Activated CD4-positive, CD25-positive, alpha-beta regulatory T cell (primary cell): ENCODE measurements around the gene NUP133.
"Not testable (repeated sequence)": the region's sequence is repeated elsewhere in the genome, so short reads cannot be mapped to it uniquely, and the experiment has no call there.

Experiments
- DNase-seq, 4 experiments: peaks; one replicate each; lab custom pipeline; 2025; lab: John Stamatoyannopoulos, UW

Gene NUP133

DNA sequence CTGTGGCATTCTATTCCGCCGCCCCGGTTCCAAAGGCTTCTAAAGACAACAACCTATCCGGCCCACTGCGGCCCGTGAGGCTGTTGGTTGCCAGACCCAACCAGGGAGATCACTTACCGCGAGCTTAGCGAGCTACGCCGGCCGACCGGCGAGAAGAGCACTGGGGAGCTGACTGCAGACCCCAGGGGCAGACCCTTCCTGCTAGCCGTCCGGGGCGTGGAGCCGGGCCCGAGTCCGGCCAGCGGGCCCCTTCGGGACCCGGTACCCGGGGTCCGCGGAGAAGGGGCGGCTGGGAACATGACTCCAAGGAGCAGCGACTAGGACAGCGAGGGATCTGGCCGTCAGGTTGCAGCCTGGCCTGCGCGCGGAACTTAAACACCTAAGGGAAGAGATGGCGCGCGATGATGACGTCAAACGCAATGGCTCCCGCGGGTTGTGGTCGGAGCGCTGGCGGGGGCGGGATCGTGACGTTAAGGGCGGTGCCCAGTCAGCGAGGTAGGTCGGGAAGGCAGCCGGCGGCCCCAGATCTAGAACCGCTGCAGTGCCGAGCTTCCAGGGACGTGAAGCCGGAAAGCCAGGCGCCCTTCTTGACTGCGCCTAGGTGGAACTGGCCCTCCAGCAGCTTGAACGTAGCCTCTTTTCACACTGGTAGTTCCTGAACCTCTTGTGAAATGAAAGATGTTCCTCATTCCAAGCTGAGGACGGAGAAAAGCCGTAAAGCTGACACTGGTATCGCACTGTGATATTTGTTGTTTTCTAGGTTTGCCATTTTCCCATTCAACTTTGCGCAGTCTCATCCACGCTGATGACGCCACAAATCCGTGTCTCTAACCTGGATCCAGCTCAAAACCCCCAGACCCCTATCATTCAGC, at the start of gene NUP133:
TSS of gene NUP133 (minus strand) at position 391 of the 872 bp plus-strand sequence. CDS start at position 299, 92 bp downstream.
- peak; percentile 94 to 99 (median 96) for DNase-seq

DNA sequence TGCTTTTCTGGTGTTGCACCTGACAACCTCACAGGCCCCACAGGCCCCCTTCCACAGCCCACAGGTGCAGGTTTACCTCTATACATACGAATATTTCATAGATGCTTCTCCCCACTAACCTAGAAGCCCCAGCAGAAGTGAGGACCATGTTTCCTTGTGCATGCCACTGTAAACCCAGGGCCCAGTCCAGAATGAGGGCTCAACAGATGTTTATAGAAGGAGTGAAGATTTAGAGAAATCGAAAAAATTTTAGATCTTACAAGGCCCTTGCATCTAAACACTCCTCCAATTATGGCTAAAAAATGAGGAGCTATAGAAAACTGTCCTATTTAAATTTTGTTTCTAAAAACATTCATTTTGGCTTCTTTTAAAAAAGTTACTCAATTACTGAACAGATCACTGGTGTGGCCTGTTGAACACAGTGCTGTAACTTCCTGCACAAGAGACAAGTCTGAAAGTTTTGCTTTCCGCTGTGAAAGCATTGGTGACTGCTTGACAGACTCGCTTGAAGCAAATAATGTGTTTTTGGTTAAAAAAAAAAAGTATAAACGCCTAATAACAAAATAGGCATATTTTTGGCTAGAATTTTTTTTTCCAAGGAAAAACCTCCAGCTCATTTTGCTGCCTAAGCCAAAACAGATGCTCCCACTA, 49.2 kb upstream of the NUP133 start:
- DNase-seq: no peak

DNA sequence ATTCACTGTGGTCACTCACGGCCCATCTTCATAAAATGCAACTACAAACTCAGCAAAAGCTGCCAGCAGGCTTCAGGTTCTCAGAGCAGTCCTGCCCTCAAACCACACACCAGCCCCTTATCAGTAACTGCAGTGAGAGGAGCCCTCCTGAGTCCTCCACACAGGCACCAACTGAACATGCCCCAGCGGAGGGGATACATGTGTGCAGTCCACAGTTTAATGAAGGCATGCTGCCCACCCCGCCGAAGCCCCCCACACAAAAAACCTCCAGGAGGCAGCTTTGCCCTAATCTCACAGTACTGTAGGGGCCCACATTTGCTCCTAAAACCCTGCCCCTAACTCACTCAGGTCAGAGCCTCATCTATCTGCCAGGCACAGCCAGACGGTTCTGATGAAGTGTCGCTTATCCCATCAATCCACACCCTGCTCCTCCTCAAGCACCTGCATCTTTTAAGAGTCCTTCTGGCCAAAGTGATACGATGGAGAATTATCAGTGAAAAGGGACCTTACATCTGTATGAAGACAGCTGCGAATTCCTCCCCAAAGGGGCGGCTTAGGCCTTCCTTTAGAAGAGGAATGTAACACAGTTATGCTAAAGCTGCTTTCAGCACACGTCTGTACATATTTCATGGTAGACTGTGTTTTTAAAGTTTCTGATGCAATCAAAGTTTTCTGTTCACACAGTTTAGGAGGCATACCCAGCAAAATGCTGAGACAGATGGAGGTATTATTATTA, 46.9 kb upstream of the NUP133 start:
- no peak for DNase-seq

DNA sequence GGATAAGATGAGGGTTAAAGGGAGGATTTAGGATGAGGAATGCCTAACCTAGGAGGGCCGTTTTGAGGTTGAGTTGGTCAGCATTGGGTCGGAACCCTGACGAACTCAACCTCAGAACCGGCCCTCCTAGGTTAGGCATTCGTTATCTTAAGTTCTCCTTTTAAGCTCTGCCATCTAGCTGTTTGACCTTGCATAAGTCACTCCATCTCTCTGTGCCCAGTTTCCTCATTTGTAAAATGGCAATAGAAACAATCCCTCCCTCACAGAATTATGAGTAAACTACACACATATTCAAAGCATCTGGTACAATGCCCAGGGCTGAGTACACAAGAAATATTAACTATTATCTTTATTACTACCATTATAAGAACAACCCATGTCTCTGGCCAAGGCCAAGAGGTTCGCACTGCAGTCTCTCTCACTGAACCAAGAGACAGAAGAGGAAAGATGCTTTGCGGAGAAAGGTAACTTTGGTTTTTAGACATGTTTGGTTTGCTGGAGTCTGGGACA, 45.5 kb upstream of the NUP133 start:
- DNase-seq: no peak

DNA sequence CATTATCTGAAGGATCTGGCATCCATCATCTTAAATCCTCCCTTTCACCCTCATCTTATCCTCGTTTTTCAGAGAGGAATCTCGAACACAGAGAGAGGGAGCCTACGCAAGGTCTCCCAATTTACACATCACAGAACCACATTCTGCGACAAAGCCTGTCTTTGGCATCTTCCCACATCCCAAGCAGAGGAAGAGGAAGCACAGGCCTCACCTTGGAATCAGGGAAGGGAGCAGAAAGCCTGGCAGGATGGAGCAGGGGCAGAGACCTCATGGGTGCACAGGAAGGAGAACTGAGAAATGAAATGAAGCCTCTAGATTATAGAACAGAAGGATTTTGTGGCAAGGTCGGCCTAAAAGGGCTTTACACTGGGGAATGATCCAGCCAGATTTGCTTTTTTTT, 44.6 kb upstream of the NUP133 start:
- no peak for DNase-seq

DNA sequence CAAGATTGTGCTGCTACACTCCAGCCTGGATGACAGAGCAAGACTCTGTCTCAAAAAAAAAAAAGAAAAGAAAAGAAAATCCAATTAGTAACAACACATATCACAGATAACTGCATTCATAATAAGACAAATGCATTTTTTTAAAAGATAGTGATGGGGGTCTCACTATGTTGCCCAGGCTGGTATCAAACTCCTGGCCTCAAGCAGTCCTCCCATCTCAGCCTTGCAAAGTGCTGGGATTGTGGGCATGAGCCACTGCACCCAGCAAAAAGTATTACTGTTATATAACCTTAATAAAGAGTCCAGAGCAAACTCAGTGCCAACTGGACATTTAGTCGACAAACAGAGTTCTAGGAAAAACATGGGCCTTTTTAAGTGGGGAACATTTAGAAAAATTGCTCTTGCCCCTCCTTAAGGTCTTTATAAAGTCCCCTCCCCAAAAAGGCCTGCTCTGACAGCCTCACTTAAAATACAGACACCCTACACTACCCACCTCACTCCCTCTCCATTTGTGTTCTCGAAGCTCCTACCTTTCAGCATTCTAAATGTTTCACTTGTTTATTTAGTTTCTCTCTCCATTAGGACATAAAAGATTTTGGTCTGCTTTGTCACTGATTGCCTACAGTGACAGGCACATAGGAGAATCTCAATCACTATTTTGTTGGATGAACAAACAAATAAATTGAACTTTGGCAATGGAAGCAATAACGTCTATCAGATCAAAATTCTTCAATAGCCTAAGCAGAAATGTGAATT, 42.8 kb upstream of the NUP133 start:
- DNase-seq: no peak

DNA sequence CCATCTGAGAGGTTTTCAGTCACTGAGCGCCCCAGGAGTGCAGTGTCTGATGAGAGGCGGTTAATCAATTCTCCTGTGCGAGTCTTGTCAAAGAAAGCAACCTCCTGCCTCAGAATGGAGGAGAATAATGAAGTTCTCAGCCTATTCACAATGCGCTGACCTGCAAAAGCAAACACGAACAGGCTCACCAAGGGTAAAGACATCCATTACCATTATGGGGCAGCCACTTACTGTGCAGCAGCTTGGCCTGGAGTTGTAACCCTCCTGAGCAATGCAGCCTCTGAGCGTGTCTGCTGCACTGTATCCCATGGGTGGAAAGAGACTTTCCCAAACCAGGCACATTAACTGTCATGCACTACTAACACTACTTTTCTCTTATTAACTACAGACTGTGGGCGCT, 39.4 kb upstream of the NUP133 start:
- no peak for DNase-seq

DNA sequence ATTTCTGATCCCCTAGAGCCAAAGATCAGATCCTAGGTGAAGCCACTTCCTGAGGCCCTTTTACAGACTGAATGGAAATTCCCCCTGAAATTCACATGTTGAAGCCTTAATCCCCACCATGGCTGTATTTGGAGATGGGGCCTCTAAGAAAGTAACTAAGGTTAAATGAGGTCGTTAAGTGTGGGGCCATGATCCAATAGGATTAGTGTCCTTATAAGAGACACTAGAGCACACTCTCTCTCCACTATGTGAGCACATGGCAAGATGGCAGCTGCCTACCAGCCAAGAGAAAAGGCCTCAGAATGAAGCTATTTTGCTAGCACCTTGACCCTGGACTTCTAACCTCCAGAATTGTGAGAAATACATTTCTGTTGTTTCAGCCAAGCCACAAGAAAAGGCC, 36.4 kb upstream of the NUP133 start:
- DNase-seq: no peak

DNA sequence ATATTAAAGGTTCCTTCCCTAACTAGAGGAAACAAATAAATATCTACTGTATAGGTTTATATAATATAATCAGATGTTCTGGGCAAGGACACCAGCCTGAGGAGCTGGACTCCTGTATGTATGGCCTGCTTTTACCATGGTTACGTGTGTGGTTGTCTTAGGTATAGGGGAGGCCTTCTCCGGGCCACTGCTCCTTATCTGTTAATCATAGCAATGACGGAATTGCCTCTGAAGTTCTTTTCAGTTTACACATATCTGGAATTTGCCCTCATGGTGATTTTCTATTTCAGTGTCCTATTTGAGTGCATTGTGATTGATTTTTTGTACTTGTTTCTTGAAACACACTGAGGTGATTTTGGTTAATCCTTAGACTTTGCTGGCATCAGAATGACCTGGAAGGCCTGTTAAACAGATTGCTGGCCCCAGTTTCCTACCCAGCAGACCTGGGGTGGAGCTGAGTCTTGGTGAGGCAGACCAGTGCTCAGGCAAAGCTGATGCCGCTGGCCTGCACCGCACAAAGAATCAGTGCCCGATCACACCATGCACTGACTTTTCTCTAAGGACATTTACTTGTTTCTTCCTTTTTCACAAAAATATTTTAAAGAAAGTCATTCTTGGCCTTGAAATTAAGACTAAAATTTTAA, 31.8 kb upstream of the NUP133 start:
- DNase-seq: no peak

DNA sequence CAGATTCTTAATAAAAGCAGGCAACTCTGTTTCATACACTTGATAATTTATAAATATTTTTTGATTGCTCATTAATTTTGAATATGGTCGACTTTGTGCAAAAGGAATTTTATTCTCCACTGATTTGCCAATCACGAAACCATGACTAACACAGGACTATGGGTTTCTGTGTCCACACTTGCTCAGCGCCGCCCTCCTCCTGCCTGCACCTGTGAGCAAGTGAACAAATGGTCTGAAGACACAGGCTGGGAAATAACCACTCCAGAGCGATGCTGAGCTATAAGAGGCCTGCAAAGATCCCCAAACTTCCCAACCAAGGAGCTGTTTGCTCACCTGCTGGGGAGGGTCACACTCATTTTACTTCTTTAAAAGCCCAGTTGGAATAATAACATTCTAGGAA, 30.8 kb upstream of the NUP133 start:
- no peak for DNase-seq

DNA sequence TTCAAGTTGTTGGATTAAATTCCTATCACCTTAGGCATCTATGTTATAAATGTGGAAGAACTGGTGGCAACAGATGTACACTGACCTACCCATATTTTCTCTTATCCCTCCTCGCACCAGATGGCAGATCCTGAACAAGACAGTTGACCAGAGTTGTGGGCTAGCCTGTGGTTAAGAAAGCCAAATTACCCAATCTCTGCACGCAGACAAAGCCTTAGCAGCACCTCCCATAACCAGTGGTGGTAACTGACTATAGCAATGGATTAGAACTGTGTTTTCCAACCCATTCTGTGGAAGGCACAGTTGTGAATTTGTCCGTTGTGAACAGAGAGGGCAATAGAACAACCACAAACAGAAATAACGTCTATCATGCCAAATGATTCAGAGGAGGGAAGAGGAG, 29.8 kb upstream of the NUP133 start:
- DNase-seq: no peak

DNA sequence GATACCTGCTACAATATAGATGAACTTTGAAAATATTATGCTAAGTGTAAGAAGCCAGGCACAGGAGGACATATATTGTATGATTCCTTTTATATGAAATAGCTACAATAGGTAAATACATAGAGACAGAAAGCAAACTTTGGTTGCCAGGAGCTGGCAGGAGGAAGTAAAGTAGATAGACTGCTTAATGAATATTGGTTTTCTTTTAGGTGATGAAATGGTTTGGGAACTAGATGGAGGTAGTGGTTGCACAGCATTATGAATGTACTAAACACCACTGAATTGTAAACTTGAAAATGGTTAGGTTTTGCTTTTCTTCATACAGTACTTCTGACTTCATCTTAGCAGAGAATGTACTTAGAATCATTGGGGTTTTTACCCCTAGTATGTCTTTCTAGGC, 28.8 kb upstream of the NUP133 start:
- no peak for DNase-seq

DNA sequence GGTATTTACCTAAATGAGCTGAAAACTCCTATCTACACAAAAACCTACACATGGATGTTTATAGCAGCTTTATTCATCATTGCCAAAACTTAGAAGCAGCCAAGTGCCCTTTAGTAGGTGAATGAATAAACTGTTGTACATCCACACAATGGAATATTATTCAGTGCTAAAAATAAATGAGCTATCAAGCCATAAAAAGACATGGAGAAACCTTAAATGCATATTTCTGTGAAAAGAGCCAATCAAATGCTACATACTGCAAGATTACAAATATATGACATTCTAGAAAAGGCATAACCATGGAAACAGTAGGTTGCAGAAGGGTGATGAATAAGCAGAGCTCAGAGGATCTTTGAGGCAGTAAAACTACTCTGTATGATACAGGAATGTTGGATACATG, 27.1 kb upstream of the NUP133 start:
- no peak for DNase-seq

DNA sequence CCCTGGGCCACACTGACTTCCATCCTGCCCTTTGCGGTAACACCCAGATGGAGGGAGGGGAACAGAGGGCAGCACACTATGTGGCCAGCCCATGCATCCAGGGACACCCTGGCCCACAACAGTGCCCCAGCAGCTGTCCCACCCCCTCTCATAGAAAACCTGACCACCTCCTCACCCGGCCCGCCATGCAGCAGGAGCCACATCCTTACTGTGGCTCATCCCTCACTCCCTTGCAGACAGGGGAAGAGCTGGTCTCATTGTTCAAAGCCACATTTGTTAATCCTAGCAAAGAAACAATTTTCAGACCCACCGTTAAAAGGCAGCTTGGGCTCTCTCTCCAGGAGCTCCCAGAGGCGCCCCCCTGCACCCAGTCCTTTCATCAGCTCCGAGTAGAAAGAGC, 23.2 kb upstream of the NUP133 start:
- DNase-seq: no peak

DNA sequence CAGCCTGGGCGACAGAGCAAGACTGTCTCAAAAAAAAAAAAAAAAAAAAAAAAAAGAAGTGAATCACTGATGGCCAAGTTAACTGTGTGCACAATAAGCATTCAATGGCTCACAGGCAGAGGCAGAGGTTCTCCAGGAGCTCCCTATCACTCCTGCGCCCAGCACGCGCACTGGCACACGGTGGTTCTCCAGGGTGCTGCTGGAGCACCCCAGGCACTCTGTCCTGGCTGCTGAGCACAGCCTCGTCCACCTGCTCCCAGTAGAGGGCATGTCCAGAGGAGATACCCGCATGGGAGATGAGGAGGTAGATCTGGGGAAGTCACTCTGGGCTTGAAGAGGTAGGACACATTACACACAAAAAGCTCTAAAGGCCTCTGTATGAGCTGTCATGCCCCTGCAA, 21.5 kb upstream of the NUP133 start:
- DNase-seq: no peak

DNA sequence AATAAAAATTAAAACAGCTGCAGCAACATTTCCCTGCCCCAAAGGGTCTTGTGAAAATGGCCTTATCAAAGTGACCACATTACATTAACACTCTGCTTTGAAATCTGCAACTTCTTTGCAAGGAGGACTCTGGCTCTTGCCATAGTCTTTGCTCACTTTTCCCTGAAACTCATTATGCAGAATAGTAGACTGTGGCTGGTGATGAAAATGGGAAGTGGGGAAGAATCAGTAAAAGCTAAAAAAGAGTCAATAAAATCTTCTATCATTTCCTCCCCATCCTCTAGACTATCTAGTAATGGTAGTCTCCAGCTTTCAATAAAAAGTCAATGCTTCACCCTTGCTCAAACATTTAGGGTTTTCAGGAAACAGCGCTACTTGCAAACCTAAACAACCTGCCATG, 18.6 kb upstream of the NUP133 start:
- no peak for DNase-seq

DNA sequence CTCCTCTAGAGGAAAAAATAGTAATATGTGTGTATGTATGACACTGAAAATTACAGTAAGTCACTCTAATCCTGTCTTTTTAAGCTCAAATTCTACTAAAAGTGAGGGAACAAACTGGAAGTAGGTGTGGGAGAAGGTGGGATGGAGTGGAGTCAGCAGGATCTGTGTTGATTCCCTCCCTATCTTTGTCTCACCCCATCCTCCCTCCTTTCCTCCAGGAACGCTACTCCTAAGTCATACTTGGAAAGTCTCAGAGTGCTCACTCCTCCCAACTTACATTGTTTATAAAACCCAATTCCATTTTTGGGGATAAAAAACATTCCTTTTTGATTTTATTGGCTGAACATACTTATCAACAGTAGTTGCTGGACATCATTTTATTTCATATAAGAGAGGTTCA, 14.9 kb upstream of the NUP133 start:
- DNase-seq: no peak

DNA sequence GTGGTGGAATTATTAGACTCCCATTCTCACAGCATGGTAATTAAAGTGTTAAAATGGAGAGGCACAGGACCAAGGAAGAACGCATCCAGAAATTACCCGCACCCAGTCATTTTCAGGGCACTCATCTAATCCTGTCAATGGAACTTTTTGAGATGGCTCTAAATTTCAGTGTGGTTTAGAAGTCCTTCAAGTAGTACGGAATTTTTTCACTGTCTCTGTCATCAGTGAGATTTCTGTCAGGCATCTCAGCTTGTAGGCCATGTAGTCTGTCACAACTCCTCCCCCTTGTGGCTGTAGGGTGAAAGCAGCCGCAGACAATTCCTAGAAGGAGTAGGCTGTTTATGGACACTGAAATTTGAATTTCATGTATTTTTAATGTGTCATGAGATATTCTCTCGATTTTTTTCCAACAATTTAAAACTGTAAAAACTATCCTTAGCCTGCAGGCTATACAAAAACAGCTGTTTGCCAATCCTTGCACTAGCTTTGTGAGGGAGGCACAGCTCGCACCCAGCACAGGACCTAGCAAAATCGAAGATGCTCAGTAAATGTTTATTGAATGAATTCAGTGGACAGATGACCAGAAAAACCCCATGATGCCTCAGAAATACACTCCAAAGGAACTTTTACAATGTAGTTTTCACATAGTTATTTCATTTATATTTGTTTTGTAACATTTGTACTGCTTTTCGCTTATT, 6.6 kb upstream of the NUP133 start:
- peak in 2 of 4 experiments; percentile 8 to 10 for DNase-seq

DNA sequence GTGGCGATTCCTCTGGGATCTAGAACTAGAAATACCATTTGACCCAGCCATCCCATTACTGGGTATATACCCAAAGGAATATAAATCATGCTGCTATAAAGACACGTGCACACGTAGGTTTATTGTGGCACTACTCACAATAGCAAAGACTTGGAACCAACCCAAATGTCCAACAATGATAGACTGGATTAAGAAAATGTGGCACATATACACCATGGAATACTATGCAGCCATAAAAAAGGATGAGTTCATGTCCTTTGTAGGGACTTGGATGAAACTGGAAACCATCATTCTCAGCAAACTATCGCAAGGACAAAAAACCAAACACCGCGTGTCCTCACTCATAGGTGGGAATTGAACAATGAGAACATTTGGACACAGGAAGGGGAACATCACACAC, 3.5 kb upstream of the NUP133 start:
- DNase-seq: not testable (repeated sequence)

DNA sequence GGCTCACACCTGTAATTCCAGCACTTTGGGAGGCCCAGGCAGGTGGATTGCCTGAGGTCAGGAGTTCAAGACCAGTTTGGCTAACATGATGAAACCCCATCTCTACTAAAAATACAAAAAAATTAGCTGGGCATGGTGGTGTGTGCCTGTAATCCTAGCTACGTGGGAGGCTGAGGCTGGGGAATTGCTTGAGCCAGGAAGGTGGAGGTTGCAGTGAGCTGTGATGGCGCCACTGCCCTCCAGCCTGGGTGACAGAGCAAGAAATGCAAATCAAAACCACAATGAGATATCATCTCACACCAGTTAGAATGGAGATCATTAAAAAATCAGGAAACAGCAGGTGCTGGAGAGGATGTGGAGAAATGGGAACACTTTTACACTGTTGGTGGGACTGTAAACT, 3.1 kb upstream of the NUP133 start:
- not testable (repeated sequence) for DNase-seq

DNA sequence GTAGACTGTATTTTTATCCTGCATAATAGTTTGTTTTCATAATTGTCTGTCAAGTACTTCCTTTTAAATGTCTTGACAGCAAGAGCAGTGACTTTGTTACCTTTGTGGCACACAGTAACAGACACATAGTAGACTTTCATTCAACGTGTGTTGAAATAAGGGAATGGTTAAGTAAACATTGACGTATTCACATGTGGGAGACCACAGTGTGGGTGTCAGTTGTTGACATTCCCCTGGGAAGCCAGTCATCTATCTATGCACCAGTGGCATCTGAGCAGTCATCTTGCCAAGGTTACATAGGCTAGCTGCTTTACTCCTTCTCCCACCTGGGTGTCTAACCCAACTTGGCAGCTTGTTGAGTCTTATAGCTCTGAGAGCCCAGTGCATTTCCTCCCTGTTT, 1.4 kb upstream of the NUP133 start:
- no peak for DNase-seq
